Measurements from ENCODE around the gene TSC22D4. TPM values are rescaled to one million over a fixed set of nuclear protein-coding genes. Genes with fewer than 3 reads are reported as not detected.
A peak's percentile ranks its signal among the peaks of the same experiment; 100 is the strongest.

Gene TSC22D4
- total RNA-seq, 1 experiment from 2014 or later = 68.8 TPM

- no peak for DNase-seq
- no peak overlapping the region for H3K4me3 ChIP-seq
- H3K27ac ChIP-seq = no peak overlapping the region
- H3K4me1 ChIP-seq (replicated peaks; ENCODE audit: insufficient read depth) = no peaks in the 10 kb centered on the region
- H3K27me3 ChIP-seq (ENCODE audit: insufficient read depth, low read depth) = no peaks in the 10 kb centered on the region
- no peak overlapping the region for H3K4me2 ChIP-seq
- 0 out of 2 replicates have a peak, but pooled peaks cover 4% of the 10 kb centered on the region for H4K20me1 ChIP-seq (ENCODE audit: insufficient read depth)
- TF ChIP-seq EZH2 (IDR thresholded peaks at IDR 0.05; ENCODE audit: low read depth) (no peak), CTCF (conservative IDR thresholded peaks at IDR 0.05) (no peak)
- no peaks in the 10 kb centered on the region for H3K36me3 ChIP-seq (ENCODE audit: low read depth)
- H3K9me2 ChIP-seq (ENCODE audit: insufficient read depth) = no peaks in the 10 kb centered on the region
- H3K9me3 ChIP-seq (ENCODE audit: insufficient read depth, low read depth) = no peaks in the 10 kb centered on the region
- BruUV-seq (replicated peaks) = no TSS peak
- intact Hi-C loops (cut with micrococcal nuclease; ENCODE audit: unreplicated experiment) = no loop called here
- H2AFZ ChIP-seq = no peak overlapping the region
- peaks cover 14% of the 10 kb centered on the region; the same call in 1 of the 2 replicates for H3F3A ChIP-seq (ENCODE audit: insufficient read depth, low read depth)
- no peaks in the 10 kb centered on the region for H3K79me2 ChIP-seq (ENCODE audit: low read depth)
- CTCF ChIA-PET = no interaction called here
- POLR2A ChIA-PET (ENCODE audit: unreplicated experiment) = no interaction called here
Measured at GRCh38 chr7:100471021-100471420, 8.0 kb downstream of the TSC22D4 start.

- Histone ChIP-seq H3K27ac (no peak overlapping the region), H3K27me3 (ENCODE audit: insufficient read depth, low read depth) (no peaks in the 10 kb centered on the region), H4K20me1 (ENCODE audit: insufficient read depth) (no peaks in the 10 kb centered on the region), H3F3A (ENCODE audit: insufficient read depth, low read depth) (peaks cover 8% of the 10 kb centered on the region; the same call in 1 of the 2 replicates), H3K4me3 (no peak overlapping the region), H3K9me2 (ENCODE audit: insufficient read depth) (no peaks in the 10 kb centered on the region), H3K79me2 (ENCODE audit: low read depth) (no peaks in the 10 kb centered on the region), H3K36me3 (ENCODE audit: low read depth) (no peaks in the 10 kb centered on the region), H3K4me1 (replicated peaks; ENCODE audit: insufficient read depth) (no peaks in the 10 kb centered on the region), H3K9me3 (ENCODE audit: insufficient read depth, low read depth) (no peaks in the 10 kb centered on the region), H2AFZ (no peak overlapping the region), H3K4me2 (no peak overlapping the region)
- intact Hi-C loops (cut with micrococcal nuclease; ENCODE audit: unreplicated experiment) = loop anchor here (1.0 to 5.0 kb wide), 3 partner anchors 90 to 383 kb away; partner anchors contain the start of genes GIGYF1 and SLC12A9
- BruUV-seq (replicated peaks) = no TSS peak
- CTCF ChIA-PET = interaction anchor here (0.5 to 1.3 kb wide), 14 partner anchors 9 to 1060 kb away, joined by 3 to 18 read pairs (median 4); partner anchors contain the start of genes BUD31 and TSC22D4
- POLR2A ChIA-PET (ENCODE audit: unreplicated experiment) = interaction anchor here (0.6 to 0.7 kb wide), 3 partner anchors 258 to 745 kb away, joined by 3 to 15 read pairs (median 7); no protein-coding TSS in a partner anchor
- TF ChIP-seq EZH2 (IDR thresholded peaks at IDR 0.05; ENCODE audit: low read depth) = no peak
- TF ChIP-seq CTCF (conservative IDR thresholded peaks at IDR 0.05) = peak; percentile 88
- peak; percentile 54 to 85 for DNase-seq
Measured at GRCh38 chr7:100469227-100470044, 9.6 kb downstream of the TSC22D4 start.

DNA sequence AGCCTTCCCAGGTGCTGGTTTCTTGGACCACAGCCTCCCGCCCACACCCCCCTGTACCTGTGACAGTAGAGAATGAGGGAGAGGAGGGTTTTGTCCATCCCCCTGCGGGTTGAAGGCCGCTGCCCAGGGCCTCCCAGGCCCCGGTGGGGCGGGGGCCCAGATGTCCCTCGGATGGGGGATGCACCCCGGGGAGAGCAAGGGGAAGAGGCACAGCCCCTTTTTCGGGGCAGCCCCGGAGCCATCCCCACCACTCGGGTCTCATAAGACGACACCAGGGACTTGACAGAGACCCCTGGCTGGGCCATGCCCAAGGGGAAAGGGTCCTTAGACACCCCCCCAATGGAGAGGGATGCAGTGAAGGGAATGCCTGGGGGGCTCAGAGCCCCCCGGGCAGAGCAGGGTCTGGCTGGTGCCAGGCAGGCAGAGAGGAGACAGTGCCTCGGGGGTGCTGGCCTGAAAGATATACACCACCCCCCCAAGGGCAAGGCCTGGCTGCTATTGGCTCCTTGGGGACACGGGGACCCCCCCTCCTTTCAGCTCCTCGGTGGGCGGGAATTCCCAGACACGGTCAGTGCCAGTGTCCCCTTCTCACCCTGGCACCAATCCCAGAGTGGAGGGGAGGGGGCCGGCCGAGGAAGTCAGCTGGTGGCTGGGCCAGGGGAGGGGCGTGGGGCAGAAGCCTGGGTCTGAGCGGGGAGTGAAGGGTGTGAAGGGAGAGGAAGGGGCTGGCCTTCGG is 11.2 kb downstream of the TSC22D4 start:
- Histone ChIP-seq H3K4me1 (replicated peaks; ENCODE audit: insufficient read depth) (no peaks in the 10 kb centered on the region), H3K9me3 (ENCODE audit: insufficient read depth, low read depth) (no peaks in the 10 kb centered on the region), H3F3A (ENCODE audit: insufficient read depth, low read depth) (peaks cover 8% of the 10 kb centered on the region; the same call in 1 of the 2 replicates), H3K27me3 (ENCODE audit: insufficient read depth, low read depth) (no peaks in the 10 kb centered on the region), H3K9me2 (ENCODE audit: insufficient read depth) (no peaks in the 10 kb centered on the region), H2AFZ (no peak overlapping the region), H3K79me2 (ENCODE audit: low read depth) (no peaks in the 10 kb centered on the region), H3K27ac (no peak overlapping the region), H3K4me3 (no peak overlapping the region), H4K20me1 (ENCODE audit: insufficient read depth) (no peaks in the 10 kb centered on the region), H3K4me2 (no peak overlapping the region), H3K36me3 (ENCODE audit: low read depth) (no peaks in the 10 kb centered on the region)
- CTCF ChIA-PET = interaction anchor here (0.7 kb wide), 1 partner anchor 107 kb away, joined by 3 read pairs; no protein-coding TSS in a partner anchor
- DNase-seq = no peak
- no TSS peak for BruUV-seq (replicated peaks)
- TF ChIP-seq CTCF (conservative IDR thresholded peaks at IDR 0.05) (no peak), EZH2 (IDR thresholded peaks at IDR 0.05; ENCODE audit: low read depth) (no peak)
- intact Hi-C loops (cut with micrococcal nuclease; ENCODE audit: unreplicated experiment) = loop anchor here (5.0 kb wide), 1 partner anchor 224 kb away; the partner anchor contains the start of gene GIGYF1
- POLR2A ChIA-PET (ENCODE audit: unreplicated experiment) = no interaction called here
